Activated T-helper 9 cell treated with anti-CD3 and anti-CD28 coated beads, Interleukin-2, amount 50 U/mL, for 16 hours (primary cell): ENCODE data around the gene PARP16.

Experiments used
- DNase-seq: peaks from one replicate; pipeline ENCODE4 v3.0.0-alpha.2; 2020; ENCODE audit warnings: low read depth

PARP16 gene

DNA sequence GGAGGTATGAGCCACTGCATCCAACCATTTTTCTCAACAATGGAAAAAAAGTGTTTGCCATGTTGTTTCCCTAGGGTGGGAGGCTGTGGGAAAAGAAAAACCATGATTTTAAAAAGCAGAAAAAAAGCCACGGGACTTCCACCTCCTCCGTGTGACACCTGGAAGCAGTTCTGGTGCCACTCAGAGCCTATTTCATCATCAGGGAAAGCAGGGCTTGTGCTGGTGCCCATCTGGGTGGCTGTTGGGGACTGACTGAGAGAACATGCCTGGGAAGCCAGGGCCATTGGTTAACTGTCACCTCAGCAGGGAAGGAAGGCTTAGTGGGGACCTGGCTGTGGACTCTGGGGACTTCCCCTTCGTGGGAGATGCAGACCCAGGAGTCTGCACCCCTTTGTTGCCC is 25.1 kb upstream of the PARP16 start:
- DNase-seq, result no peak

- no peak for DNase-seq
Observed at GRCh38 chr15:65310431-65311137, 23.9 kb upstream of the PARP16 start.

- no peak for DNase-seq
Observed at GRCh38 chr15:65309882-65310418, 23.3 kb upstream of the PARP16 start.

- no peak for DNase-seq
Observed at GRCh38 chr15:65307978-65308377, 21.3 kb upstream of the PARP16 start.

- no peak for DNase-seq
Observed at GRCh38 chr15:65306551-65306950, 19.9 kb upstream of the PARP16 start.

- no peak for DNase-seq
Observed at GRCh38 chr15:65305776-65306175, 19.1 kb upstream of the PARP16 start.

- DNase-seq, result no peak
Observed at GRCh38 chr15:65305150-65305758, 18.6 kb upstream of the PARP16 start.

GRCh38 chr15:65304381-65305149 is 17.9 kb upstream of the PARP16 start, which contains the start of gene RNU5B-1:
RNU5B-1 (plus strand) TSS chr15:65304677.
- peak; percentile 64 for DNase-seq

- no peak for DNase-seq
Observed at GRCh38 chr15:65303687-65304380, 17.2 kb upstream of the PARP16 start.

GRCh38 chr15:65302061-65302460 is 15.4 kb upstream of the PARP16 start:
- no peak for DNase-seq

DNA sequence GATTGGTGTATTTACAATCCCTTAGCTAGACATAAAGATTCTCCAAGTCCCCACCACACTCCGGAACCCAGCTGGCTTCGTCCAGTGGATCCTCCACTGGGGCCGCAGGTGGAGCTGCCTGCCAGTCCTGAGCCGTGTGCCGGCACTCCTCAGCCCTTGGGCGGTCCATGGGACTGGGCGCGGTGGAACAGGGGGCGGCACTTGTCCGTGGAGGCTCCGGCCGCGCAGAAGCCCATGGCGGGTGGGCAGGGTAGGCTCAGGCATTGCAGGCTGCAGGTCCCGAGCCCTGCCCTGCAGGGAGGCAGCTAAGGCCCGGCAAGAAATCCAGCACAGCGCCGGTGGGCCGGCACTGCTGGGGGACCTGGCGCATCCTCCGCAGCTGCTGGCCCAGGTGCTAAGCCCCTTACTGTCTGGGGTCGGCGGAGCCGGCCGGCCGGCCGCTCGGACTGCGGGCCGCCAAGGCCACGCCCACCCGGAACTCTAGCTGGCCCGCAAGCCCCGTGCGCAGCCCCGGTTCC is 14.3 kb upstream of the PARP16 start:
- no peak for DNase-seq

- no peak for DNase-seq
Observed at GRCh38 chr15:65298731-65299130, 12.0 kb upstream of the PARP16 start.

DNA sequence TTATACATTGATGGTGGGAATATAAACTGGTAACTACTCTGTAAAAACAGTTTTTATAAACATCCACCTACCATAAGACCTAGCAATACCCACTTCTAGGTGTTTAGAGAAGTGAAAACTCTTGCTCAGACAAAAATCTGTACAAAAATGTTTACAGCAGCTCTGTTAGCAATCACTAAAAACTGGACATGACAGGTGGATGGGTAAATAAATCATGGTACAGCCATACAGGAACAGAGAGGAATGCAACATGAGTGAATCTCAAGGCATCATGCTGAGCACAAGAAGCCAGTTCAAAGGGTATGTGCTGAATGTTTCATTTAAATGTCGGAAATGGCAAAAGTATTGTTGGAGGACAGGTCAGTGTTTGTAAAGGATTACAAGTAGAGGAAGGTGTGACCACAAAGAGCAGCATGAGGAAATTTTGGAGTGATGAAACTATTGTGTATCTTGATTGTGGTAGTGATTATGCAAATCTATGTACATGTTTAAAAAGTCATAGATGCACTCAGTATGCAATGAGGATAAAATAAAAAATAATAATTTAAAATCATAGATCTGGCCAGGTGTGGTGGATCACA is 6.3 kb upstream of the PARP16 start:
- no peak for DNase-seq

GRCh38 chr15:65290228-65290627 is 3.5 kb upstream of the PARP16 start:
- DNase-seq, result no peak

DNA sequence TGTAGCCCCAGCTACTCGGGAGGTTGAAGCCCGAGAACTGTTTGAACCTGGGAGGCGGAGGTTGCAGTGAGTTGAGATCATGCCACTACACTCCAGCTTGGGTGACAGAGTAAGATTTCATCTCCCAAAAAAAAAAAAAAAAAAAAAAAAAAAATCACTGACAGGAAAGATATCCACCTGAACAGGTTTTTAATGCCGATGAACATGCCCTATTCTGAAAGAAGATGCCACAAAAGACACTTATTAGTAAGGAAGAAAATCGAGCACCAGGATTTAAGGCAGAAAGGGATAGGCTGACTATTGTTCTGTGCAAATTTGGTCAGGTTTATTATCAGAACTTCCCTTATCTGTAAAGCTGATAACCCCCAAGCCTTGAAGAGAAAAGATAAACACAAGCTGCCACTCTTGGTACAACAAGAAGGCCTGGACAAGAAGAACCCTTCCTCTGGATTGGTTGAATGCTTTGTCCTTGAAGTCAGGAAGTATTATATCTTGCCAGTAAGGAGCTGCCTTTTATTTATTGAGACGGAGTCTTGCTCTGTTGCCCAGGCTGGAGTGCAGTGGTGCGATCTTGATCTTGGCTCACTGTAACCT is 2.7 kb upstream of the PARP16 start:
- no peak for DNase-seq

- no peak for DNase-seq
Observed at GRCh38 chr15:65287520-65287855, 805 bp upstream of the PARP16 start.

DNA sequence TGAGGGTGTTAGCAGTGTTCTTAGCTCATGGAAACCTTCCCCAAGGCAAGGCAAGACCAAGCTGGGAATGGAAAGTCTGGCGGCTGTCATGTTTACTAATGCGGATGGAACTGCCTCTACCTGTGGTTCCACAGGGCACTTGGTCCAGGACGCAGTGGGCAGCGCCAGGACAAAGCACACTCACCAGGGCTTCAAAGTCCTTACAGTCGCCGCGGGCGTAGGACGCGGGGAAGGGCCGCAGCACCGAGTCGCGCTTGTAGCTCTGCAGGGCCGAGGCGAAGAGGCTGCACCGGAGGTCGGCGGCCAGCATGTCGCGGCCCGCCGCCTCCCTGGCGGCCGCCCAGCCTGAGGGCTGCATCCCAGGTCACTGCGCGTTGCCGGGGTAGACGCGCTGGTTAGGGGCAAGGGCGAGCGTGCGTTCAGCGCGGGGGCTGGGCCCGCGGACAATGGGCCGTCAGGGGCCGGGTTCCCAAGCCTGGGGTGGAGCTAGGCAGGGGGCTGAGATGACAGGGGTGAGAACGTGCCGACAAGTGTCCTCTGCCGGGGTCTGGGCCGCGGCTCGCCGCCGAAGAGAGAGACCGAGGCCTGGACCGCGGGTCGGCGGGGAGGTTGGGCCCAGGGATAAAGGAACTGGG is 497 bp downstream of the PARP16 start:
- no peak for DNase-seq

GRCh38 chr15:65285291-65286068 is 1.2 kb downstream of the PARP16 start:
- DNase-seq, result no peak

DNA sequence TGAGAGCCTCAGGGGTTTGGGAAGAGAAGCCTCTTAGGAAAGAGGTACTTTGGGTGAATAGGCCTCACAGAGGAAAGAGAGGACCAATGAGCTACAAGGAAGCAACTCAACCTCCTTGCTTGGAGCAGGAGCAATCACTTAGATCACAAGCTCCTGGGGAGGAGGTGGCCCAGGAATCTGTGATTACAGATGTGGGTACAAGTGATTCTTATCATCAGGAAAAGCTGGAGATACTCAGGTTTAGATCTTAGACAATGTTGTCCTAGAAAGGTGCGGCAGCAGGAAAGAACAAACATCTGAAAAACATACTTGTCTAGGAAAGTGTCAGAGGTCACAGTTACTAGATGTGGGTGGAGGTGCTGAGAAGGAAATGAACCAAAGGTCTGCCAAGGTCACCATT is 8.2 kb downstream of the PARP16 start:
- no peak for DNase-seq

DNA sequence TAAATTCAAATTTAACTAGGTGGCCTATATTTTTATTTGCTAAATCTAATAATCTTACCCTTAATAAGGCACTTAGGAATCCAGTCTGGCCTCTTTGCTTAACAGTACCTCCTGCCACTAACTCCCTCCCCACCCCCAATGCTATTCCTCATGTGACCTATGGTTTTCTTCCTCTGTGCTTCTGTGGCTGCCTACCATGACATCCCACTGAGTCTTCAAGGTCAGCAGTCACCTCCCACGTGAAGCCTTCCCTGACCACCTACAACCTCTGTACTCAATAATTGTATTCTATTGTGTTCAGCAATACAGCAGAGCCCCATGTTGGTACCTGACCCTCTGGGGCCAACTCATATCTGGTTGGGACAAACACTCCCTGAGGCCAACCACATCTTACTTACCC is 9.7 kb downstream of the PARP16 start:
- DNase-seq, result no peak
